Measurements from ENCODE around the gene ARHGEF11. TPM values are rescaled to one million over a fixed set of nuclear protein-coding genes. Genes with fewer than 3 reads are reported as not detected.

Gene ARHGEF11
- total RNA-seq, 1 experiment from 2014 or later: 23.8 TPM

GRCh38 chr1:156926175-156926574 is 119.4 kb downstream of the ARHGEF11 start:
- in situ Hi-C loops (cut with HindIII; ENCODE audit: low pct_unique_long_range_greater_than_20kb, low sequenced_read_pairs): no loop called here
- DNase-seq (ENCODE audit: low read depth): peak; percentile 54

DNA sequence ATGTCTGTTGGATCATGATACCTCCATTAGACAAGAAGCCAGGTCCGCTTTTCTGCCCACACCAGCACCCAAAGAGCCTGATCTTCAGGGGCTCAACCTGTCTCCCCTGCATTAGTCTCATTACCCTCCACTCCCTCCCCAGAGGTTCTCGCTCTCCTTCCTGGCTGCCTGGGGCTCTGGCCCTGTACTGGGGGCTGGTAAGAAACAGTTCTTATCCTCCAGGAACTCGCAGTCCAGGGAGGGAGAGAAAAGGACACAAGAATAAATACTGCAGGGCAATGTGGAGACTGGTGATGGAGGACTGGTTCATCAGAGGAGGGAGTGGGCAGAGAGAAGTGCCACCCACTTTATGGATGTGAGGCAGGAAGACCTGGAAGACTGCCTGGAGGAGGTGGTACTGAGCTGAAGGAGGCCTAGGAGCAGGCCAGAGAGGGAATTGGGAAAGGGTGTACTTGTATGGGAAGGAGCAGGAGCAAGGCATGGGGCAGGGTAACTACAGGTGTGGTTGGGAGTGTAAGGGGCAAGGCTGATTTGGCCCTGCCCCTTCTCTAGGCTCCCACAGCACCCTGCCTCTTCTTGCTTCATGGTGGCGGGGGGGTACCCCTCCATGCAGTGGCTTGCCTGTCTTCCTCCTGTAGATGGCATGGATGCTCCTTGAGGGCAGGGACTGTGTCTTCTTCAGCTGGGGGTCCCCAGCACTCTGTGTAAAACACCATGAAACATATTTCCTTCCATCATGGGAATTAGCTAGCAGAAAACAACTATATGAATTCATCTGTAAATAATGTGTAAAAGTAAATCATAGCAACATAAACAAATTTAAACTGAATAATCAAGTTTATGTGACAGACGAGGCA is 120.2 kb downstream of the ARHGEF11 start:
- no peak for DNase-seq (ENCODE audit: low read depth)
- in situ Hi-C loops (cut with HindIII; ENCODE audit: low pct_unique_long_range_greater_than_20kb, low sequenced_read_pairs): no loop called here

GRCh38 chr1:156924478-156925153 is 120.9 kb downstream of the ARHGEF11 start:
- no peak for DNase-seq (ENCODE audit: low read depth)
- in situ Hi-C loops (cut with HindIII; ENCODE audit: low pct_unique_long_range_greater_than_20kb, low sequenced_read_pairs): no loop called here

DNA sequence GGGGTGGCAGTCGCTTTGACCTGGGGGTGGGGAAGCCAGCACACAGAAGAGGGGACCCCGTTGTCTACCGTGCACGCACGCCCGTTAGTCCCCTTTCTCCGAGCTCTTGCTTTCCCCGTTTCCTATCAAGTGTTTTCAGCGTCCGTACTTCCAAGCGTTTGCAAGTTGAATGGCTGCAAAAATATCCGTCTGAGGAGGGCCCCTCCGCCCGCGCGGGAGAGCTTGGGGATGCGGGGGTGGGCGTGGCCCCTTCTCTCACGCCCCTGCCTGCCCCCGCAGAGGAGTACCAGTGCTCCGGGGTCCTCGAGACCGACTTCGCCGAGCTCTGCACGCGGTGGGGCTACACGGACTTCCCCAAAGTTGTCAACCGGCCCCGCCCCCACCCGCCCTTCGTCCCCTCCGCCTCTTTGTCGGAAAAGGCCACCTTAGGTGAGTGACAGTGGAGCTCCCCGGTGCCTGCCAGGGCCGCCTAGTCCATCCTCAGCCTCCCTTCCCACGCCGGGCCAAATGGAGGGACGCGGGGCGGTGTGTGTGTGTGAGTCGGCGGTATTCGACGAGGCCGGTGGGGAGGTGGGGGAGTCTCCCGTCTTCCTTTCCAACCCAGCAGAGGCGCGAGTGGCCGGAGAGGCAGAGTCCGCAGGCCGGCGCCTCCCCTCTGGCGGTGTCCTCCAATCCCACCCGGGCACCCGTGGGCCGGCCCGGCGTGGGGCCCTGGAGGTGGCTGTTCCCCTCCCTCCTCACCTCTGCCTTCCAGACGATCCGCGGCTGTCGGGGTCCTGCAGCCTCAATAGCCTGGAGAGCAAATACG is 121.7 kb downstream of the ARHGEF11 start:
- no peak for DNase-seq (ENCODE audit: low read depth)
- in situ Hi-C loops (cut with HindIII; ENCODE audit: low pct_unique_long_range_greater_than_20kb, low sequenced_read_pairs): no loop called here

GRCh38 chr1:156922986-156923669 is 122.4 kb downstream of the ARHGEF11 start:
- in situ Hi-C loops (cut with HindIII; ENCODE audit: low pct_unique_long_range_greater_than_20kb, low sequenced_read_pairs): no loop called here
- no peak for DNase-seq (ENCODE audit: low read depth)

DNA sequence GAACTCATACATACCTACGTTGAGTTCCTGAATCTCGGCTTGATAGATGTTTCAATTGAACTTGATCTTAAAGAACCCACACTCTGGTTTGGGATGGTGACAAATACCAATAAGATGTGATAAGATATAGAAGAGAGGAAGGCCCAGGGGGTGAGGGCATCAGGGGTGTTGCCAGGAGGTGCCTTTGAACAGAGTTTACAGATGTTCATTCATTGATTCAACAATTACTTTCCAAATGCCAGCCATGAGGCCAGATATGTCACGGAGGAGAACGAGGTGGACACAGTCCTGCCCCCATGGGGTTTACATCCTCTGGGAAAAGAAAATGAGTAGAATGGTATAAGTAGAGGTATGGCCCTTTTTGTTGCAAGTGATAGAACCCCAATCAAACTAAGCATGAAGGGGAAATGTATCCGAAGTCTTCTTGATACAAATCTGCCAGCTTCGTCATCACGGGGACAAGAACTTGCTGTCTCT is 124.5 kb downstream of the ARHGEF11 start:
- in situ Hi-C loops (cut with HindIII; ENCODE audit: low pct_unique_long_range_greater_than_20kb, low sequenced_read_pairs): no loop called here
- no peak for DNase-seq (ENCODE audit: low read depth)

DNA sequence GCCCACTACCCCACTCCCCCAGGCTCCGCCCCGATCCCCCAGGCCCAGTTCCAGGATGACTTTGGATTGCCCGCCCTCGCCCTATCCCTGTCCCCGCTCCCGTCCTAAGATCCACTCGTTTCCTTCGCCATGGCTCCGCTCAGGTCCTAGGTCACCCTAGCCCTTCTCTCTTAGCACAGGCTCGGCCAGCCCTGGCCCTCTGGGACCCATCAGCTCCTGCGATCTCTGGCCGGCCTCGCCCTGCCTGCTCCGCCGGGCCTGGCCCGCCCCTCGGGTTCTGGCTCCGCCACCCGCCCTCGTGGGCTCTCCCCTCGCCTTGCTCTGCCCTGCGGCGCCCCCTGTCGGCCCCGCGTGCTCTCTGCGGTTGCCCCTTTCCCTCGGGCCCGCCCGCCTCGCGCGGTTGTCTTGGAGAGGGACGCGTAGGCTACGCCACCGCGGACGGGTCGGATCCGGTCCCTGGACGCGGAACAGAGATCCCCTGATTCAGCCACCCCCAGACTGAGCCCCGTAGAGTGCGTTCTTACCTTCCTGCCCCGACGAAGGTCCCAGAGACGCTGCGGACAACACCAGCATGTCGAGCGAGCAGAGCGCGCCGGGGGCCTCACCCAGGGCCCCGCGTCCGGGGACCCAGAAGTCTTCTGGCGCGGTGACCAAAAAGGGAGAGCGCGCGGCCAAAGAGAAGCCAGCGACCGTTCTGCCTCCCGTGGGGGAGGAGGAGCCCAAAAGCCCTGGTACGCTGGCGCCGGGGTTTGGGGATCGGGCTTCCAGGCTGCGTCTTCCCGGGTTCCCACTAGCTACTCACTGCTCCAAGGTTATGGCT is 125.1 kb downstream of the ARHGEF11 start, which contains the start of gene LRRC71:
LRRC71 (plus strand) TSS at position 400 of the 820 bp plus-strand sequence; CDS start at position 572, 172 bp downstream.
- DNase-seq (ENCODE audit: low read depth): peak; percentile 71
- in situ Hi-C loops (cut with HindIII; ENCODE audit: low pct_unique_long_range_greater_than_20kb, low sequenced_read_pairs): no loop called here

DNA sequence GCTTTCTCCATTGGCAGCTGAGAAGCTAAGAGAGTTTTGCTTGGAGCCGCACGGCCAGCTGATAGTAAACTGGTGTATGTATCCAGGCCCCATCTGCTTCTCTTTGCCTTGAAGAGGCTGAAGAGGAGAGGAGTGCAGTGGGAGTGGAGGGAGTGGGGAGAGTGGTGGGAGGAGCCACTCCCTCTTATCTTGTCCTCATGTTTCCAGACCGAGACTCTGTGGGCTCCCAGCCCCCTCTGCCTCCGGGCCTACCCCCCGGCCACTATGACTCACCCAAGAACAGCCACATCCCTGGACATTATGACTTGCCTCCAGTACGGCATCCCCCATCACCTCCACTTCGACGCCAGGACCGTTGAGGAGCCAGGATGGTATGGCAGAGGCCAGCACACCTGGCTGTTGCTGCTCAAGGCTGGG is 131.1 kb downstream of the ARHGEF11 start:
- DNase-seq (ENCODE audit: low read depth): no peak
- in situ Hi-C loops (cut with HindIII; ENCODE audit: low pct_unique_long_range_greater_than_20kb, low sequenced_read_pairs): no loop called here

GRCh38 chr1:156913809-156914387 is 131.6 kb downstream of the ARHGEF11 start:
- DNase-seq (ENCODE audit: low read depth): no peak
- in situ Hi-C loops (cut with HindIII; ENCODE audit: low pct_unique_long_range_greater_than_20kb, low sequenced_read_pairs): no loop called here

DNA sequence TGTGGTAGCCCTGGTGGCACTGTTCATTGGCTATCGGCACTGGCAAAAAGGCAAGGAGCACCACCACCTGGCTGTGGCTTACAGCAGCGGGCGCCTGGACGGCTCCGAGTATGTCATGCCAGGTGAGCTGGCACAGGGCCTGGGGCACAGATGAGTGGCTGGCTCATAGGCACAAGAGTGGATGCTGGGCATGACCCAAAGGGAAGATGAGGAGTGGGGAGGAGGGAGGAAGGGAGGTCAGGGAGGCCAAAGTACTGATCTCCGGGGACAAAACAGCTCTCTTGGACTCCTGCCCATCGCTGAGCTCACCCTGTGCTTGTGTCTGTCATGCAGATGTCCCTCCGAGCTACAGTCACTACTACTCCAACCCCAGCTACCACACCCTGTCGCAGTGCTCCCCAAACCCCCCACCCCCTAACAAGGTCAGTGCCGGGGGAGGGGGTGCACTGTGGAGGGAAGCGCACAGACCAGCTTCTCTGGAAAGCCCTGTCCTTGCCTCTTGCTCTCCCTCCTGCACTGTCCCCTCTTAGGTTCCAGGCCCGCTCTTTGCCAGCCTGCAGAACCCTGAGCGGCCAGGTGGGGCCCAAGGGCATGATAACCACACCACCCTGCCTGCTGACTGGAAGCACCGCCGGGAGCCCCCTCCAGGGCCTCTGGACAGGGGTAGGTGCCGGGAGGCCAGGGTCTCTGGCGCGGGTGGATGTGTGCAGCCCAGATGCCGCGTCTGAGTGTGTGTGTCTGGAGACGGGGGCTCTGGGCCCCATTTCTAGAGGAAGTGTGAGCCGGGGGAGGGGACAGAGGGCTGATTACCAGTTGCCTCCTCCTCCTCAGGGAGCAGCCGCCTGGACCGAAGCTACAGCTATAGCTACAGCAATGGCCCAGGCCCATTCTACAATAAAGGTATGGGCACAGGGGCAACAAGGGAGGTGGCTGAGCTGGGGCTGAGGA is 132.4 kb downstream of the ARHGEF11 start:
- in situ Hi-C loops (cut with HindIII; ENCODE audit: low pct_unique_long_range_greater_than_20kb, low sequenced_read_pairs): no loop called here
- DNase-seq (ENCODE audit: low read depth): no peak

- in situ Hi-C loops (cut with HindIII; ENCODE audit: low pct_unique_long_range_greater_than_20kb, low sequenced_read_pairs): no loop called here
- no peak for DNase-seq (ENCODE audit: low read depth)
These were observed 133.2 kb downstream of the ARHGEF11 start for GRCh38 chr1:156912310-156912709.

DNA sequence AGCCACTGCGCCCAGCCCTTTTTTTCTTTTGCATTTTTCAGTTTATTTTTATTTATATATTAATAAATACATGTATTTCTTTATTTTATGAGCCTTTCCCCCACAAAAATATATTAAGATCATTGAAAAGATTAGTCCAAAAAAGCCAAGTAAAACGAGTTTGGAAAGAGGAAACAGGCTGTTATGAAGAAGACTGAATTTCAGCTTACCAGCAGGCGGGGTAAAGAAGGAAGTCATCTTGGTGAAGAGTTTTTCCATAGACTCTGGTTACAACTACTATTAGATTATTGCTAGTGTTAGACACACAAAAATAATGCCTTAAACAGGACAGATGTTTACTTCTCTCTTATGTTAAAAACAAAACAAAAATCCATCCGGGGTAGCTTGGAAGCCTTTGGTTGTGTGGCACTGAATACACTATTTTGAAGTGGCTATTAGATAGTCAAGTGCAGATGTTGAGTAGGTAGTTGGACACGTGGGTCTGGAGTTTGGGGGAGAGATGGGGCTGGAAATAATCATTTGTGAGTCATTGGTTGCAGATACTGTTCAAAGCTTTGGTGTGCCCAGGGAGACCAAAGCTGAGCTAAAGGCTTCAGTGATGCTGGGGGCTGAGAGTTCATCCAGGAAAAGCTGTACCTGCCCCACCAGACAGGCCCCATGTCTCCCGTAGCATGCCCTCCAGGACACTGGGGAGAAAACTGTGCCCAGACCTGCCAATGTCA is 133.8 kb downstream of the ARHGEF11 start:
- in situ Hi-C loops (cut with HindIII; ENCODE audit: low pct_unique_long_range_greater_than_20kb, low sequenced_read_pairs): no loop called here
- no peak for DNase-seq (ENCODE audit: low read depth)

- DNase-seq (ENCODE audit: low read depth): no peak
- in situ Hi-C loops (cut with HindIII; ENCODE audit: low pct_unique_long_range_greater_than_20kb, low sequenced_read_pairs): no loop called here
These were observed 135.2 kb downstream of the ARHGEF11 start for GRCh38 chr1:156910309-156910782.

DNA sequence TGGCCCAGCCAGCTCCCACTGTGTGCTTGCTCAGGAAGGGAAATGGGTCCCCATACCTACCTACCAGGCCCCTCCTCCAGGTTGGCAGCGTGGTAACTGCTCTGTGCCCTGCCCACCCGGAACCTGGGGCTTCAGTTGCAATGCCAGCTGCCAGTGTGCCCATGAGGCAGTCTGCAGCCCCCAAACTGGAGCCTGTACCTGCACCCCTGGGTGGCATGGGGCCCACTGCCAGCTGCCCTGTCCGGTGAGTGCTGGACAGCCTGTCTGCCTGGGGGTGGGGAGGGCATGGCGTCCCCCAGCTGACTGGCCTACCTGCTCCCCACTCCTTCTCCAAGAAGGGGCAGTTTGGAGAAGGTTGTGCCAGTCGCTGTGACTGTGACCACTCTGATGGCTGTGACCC is 135.9 kb downstream of the ARHGEF11 start:
- in situ Hi-C loops (cut with HindIII; ENCODE audit: low pct_unique_long_range_greater_than_20kb, low sequenced_read_pairs): no loop called here
- no peak for DNase-seq (ENCODE audit: low read depth)

- in situ Hi-C loops (cut with HindIII; ENCODE audit: low pct_unique_long_range_greater_than_20kb, low sequenced_read_pairs): no loop called here
- no peak for DNase-seq (ENCODE audit: low read depth)
These were observed 136.6 kb downstream of the ARHGEF11 start for GRCh38 chr1:156908955-156909354.

Data from Caki2 (cell line).